HG03575 (cell line): ENCODE data around the gene ADIPOR2.
"Not testable (repeated sequence)": the region's sequence is repeated elsewhere in the genome, so short reads cannot be mapped to it uniquely, and the experiment has no call there.

Experiments used
- ATAC-seq: cut with Tn5 transposase; IDR thresholded peaks from one replicate; pipeline ENCODE4 v1.9.1; 2021; ENCODE audit not compliant: unreplicated experiment, insufficient number of reproducible peaks, low FRiP score; ENCODE audit errors: extremely low read depth

The ADIPOR2 gene

DNA sequence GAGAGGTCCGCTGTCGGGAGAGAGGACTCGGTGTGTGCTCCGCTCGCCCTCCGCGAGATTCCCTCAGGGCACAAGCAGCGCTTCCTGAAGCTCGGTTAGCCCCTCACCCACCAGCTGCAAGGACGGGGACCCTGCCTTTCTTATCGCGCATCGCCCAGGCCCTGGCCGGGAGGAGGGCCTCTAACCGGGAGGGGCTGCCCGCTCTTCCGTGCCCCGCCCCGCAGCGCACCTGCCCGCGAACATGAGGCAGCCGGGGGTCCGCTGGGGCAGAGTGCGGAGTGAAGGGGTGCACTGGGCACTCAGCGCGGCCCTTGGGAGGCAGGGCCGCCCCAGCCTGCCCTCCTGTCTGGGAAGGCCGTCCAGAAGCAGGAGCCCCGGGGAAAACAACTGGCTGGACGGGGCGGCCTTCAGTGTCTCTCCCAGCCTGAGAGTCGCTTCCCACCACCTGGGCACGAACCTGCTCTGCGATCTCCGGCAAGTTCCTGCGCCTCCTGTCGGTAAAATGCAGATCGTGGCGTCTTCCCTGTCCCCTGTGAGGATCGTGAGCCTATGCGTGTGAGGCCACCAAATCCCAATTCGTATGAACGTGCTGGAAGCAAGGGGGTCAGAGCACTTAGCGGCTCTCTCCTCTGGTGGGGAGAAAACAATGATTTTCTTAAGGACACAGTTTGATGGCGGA is 28.0 kb upstream of the ADIPOR2 start:
- no peak for ATAC-seq

DNA sequence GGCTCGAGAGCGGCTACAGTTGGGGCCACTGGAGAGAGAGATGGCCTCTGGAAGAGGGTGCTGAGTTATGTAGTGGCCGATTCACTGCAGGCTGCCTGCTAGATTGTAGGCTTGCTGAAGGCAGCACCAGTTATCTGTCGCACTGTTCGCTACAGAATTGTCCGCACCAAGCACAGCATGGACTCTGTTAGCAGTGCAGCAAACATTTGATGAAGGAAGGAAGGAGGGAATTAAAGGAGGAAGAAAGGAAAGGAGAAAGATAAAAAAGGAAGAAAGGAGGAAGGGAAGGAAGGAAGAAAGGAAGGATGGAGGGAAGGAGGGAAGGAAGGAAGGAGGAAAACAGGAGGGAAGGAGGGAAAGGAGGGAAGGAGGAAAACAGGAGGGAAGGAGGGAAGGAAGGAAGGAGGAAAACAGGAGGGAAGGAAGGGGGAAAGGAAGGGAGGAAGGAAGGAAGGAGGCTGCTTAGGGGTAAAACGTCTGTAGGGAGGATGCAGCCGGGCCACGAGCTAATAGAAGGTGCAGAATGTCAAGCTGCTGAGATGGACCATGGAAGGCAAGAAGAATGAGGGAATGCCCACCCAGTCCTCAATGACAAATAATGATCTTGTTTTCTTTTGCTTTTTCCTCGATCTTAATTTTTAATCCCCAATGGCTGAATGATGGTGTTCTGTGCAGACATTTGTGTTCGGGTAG is 27.3 kb upstream of the ADIPOR2 start:
- no peak for ATAC-seq

DNA sequence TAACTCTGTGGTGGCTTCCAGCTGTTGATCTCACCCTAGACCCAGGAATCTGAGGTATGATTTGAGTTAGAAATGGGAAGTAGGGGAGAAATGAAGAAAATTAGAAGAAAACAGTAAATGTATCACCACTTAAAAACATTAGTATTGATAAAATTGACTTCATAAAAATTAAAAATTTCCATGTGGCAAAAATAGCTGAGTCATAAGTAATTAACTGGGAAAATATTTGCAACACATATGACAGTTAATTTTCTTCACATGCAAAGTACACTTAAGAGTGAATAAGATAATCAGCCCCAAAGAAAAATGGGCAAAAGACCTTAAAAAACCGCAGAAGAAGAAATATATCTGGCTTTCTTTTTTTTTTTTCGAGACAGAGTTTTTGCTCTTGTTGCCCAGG is 25.5 kb upstream of the ADIPOR2 start:
- no peak for ATAC-seq

DNA sequence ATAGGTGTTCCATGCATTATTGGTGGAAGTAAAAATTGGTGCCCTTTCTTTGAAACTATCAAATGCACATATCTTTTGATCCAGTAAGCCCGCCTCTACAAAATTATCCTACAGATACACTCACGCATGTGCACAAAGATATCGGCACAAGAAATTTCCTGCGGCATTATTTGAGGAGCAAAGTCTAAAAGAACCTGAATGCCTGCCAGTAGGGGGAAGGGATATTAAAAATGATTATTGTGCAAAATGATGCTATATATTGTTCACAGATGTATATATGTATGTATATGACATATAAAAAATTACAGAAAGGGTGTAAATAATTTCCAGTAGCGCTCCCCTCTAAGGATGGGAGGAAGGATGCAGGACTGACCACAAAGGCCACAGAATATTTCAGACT is 24.7 kb upstream of the ADIPOR2 start:
- ATAC-seq, result no peak

DNA sequence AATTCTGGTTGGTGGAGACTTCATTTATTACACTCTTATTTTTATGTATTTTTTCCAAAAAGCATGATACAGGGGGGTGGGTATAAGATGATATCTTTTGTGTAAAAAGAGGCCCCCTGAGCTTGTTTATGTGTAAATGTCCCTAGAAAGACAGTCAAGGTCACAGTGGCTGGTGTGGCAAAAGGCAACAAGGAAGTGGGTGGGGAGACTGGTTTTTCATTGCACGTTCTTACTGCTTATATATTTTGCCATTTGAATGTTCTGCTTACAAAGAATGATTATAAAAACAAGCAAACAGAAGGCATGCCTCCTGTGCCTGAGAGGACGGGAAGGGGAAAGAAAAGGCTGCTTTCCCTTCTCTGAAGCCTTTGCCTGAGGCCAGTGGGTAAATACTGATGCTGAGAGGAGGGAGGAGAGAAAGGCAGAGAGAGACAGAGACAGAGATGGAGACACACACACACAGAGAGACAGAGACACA is 24.1 kb upstream of the ADIPOR2 start:
- no peak for ATAC-seq

DNA sequence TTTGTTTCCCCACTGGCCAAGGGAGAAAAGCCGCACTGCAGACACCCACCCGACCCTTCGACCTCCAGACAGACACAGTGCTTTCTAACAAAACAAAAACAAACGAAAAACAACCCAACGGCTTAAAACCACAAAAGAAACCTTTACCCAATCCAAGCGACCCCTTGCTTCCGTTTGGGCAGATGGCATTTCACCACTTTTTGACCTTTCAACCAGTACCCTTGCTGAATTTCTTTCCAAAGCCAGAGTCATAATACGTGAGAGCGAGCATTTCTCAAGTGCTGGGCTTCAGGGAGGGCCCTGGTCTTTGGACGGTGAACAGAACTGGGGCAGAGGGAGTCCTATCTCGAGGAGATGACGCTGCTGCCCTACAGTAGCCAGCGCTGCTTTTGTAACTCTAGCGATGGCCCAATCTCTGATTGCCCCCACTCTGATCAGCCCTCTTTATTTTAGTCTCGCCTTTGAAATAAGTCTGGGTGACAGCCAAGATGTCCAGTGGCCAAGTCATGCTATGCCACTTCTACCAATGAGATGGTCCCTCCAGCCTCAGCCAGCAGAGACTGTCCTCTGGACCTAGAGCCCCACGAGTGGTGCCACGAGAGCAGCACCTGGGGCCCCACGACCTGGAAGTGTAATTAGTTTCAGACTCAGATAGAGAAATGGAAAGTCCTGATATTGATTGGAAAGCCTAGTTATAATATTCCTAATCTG is 21.9 kb upstream of the ADIPOR2 start:
- ATAC-seq, result no peak

DNA sequence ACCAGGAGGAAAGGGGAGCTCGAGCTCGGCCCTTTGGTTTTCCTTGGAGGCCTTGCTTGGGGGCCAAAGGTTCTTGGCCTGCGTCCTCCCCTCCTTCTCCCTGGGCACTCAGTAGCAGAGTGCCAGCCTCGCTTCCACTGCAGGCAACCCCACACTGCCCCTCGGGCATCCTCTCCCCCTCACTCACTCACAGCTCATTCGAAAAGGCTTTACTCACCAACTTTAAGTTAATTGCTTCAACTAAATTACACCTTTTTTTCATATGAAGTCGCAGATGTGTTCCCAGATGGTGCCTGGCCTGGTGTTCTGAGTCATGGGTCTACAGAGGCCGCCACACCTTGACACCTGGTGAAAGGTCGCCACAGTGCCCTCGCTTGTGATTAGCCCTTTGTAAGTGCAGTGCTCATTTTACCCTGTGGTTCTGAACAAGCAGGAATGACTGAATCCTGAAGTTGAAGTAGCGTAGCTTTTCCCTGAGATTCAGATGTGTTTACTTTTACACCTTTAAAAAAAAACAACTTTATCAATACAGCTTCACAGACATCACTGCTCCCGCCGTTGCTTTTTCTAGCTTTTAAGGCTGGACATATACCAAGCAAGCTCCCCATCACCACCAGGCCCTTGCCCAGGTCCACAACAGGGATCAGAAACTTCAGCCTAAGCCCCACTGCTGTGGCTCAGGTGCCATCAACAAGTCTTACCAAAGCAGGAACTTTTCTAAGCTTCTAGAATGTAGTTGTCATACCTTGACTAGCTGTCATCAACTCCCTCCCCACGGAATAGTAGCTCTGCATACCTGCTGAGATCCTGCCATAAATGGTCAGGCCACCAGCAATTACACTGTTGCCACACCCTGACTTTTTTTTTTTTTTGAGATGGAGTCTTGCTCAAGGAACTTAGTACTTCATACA is 20.3 kb upstream of the ADIPOR2 start:
- no peak for ATAC-seq

DNA sequence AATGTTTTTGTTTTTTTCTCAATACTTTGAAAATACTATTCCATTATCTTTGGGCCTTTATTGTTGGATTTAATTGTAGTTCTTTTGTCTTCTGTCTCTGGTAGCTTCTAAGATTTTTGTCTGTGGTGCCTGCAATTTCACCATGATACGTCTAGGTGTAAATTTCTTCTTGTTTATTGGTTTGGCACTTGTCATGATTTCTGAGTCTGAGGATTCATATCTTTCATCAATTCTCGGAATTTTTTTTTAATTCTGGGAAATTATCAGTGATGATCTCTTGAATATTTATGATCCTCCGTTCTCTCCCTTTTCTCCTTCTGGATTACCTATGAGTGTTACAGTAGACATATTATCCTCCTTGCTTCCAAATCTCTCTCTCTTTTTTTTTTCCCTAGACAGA is 14.8 kb upstream of the ADIPOR2 start:
- ATAC-seq, result no peak

DNA sequence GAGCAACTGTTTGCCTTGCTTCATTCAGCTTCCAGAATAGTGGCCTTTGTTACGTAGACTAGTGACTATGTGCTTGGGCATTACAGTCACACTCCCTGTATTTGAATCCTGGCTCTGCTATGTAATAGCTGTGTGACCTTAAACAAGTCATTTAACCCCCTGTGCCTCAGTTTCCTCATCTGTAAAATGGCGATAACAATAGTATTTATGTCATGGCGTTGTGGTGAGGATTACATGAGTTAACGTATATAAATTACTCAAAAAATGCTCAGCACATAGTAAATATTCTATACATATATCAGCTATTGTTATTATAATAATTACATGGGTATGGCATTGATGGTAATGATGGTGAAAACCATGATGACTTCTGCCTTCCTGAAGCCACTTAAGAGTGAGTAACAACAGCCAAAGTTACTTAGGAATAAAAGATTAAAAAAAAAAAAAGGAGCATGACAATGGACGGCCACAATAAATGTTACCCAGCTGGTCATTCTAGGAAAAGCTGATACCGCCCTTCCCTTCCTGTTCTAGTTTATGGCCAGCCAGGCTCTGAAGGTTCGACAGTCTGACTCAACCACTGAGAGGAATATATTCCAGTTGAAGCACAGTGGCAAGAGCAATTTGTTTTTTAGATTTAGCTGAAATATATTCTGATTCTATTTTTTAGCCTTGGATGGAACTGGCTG is 9.9 kb upstream of the ADIPOR2 start:
- no peak for ATAC-seq

DNA sequence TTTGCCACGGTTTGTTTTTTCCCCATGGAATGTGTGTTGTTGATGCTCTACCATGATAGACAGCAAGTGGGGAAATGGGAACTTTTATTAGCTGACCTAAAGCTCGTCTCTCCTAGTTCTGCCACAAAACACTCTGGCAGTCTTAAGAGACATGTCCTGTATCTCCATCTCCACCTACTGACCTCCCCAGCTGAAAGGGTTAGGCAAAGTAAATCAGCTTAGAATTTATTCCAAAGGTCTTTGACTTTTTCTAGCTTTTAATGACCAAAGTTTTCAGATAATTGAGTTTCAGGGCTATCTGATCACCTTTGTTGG is 9.4 kb upstream of the ADIPOR2 start:
- ATAC-seq, result no peak

DNA sequence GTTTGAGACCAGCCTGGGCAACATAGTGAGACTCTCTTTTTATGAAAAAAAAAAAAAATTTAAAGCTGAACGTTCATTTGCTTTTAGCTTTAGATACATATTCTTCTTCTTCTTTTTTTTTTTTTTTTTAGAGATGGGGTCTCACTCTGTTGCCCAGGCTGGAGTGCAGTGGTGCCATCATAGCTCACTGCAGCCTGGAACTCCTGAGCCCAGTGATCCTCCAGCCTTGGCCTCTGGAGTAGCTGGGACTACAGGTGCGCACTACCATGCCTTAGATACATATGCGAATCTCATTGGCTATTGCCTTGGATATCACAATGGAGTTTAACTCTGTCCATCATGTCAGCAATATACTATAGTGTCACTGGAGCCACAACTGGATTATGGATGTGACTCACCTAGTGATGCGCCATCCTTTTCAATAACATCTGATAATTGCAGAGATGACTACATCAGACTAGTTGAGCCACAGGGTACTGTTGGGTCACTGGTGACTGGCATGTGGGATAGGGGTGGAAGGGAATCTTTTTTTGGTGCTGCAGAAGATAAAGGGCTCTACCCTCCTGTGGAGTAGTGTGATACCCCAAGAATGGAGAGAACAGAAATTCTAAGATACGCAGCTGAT is 2.7 kb upstream of the ADIPOR2 start:
- no peak for ATAC-seq

DNA sequence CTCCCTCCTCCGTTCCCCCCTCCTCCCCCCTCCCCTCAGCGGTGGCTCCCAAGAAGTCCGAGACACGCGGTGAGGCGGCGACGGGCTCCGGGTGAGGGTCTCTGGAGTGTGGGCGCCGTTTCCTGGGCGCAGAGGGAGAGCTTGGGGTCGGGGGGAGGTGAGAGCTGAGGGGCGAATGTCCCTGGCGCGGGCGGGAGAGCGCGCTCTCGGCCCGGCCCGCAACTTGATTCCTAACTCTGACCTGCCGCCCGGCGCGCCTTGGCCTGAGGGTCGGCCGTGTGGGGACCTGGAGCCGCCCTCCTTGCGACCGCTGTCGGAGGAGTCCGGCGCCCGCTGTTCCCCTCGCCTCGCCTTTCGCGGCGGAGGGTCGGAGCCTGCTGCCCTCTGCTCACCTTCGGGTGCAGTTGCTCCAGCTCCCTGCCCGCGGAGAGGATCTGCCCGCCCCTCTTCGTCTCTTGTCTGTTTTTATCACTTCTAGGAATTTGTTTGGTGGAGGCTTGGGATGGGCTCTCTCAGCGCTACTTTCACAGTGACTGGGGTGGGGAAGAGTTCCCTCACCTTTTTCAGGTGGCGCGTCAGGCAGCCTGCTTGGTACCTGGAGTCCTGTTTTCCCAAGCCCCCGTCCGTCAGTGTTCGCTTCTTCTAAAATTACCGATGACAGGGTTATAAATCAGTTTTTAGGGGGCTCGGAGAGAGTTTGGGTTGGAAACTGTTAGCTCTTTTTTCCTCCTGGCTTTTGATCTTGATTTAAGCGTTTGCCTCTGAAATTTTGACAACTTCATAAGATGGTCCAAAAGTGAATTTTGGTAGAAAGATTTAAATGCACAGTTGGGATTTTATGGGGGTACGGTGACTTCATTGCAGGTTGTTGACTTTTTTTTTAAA is 495 bp downstream of the ADIPOR2 start:
- no peak for ATAC-seq

DNA sequence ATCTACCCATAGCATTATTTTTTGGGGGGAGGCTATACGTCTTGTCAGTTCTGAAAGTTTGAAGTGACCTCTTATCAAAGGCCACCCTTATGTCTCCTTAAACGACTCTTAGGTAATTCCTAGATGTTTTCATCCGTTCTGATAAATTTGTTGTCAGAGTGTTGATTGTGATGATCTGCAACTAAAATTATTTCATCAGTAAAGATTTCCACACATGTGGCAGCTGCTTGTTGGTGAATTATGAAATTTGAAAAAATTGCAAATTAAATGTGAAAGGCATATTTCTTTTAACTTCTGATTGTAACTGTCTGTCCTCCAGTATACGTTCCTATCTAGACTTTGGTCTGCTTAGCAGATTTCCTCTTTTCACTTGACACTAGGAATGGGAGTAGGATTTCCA is 1.4 kb downstream of the ADIPOR2 start:
- ATAC-seq, result no peak

DNA sequence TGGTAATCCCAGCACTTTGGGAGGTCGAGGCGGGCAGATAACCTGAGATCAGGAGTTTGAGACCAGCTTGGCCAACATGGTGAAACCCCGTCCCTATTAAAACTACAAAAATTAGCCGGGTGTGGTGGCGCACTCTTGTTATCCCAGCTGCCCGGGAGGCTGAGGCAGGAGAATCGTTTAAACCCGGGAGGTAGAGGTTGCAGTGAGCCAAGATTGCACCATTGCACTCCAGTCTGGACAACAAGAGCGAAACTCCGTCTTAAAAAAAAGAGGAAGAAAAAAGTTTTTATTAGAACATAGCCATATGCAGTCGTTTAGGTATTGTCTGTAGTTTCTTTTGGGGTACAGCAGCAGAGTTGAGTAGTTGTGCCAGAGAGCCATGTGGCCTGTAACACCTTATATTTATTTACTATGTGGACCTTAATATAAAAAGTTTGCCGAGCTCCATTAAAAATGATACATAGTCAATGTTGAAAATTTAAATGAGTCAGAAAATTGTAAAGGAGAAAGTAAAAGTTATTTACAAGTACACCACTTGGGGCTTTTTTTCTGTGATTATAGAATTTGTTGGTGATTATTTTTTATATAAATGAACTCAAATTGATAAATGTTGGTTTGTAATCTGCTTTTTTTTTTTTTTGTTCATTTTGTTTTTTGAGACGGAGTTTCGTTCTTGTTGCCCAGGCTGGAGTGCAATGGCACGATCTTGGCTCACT is 2.2 kb downstream of the ADIPOR2 start:
- no peak for ATAC-seq

DNA sequence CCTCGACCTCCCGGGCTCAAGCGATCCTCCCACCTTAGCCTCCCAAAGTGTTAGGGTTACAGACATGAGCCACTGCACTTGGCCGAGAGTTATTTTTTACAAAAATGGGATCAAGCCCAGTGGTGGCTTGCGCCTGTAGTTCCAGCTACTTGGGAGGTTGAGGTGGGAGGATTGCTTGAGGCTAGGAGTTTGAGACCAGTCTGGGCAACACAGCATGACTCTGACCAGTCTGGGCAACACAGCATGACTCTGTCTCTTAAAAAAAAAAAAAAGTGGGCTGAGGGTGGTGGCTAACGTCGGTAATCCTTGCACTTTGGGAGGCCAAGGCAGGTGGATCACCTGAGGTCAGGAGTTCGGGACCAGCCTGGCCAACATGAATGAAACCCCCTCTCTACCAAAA is 4.2 kb downstream of the ADIPOR2 start:
- ATAC-seq, result not testable (repeated sequence)

DNA sequence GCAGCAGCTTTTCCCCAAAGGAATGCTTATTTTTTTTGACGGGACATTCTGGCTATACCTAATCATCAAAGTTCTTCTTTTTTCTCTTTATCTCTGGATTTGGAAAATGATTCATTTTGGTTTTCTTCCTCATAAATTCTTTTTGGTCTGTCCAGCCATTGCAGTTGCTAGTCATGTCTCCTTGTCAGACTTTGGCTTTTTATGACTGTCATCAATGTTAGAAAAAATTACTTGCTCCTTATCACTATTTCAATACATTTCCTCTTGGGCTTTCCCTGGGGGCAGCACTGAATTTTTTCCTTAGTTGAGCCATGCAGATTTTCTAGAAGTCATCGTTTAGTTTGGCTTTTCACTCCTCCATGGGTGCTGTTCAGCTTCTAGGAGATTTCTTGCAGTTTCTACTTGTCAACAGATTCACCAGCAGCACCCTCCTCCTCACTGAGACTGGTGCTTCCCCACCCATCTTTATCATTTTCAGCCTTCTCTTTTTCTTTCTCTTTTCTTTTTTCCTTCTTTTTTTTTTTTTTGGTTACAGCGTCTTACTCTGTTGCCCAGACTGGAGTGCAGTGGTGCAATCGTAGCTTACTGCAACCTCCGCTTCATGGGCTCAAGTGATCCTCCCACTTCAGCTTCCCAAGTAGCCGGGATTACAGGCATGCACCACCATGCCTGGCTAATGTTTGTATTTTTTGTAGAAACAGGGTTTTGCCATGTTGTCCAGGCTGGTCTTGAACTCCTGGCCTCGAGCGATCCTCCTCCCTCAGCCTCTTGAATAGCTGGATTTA is 5.2 kb downstream of the ADIPOR2 start:
- ATAC-seq, result no peak
